ENCODE measurements around the gene GRIN2D.

- TF ChIP-seq CTCF (IDR thresholded peaks at IDR 0.05): no peak
- no peak for TF ChIP-seq POLR2A (IDR thresholded peaks at IDR 0.05)
Measured at GRCh38 chr19:48395499-48395898, 2.0 kb downstream of the GRIN2D start.

Measured in Peyer's patch (tissue), 4 donors.